Measurements from ENCODE around the gene PTPRM. TPM values are rescaled to one million over a fixed set of nuclear protein-coding genes. Genes with fewer than 3 reads are reported as not detected.

PTPRM gene
- total RNA-seq, 1 experiment from 2014 or later: 14.5 TPM

DNA sequence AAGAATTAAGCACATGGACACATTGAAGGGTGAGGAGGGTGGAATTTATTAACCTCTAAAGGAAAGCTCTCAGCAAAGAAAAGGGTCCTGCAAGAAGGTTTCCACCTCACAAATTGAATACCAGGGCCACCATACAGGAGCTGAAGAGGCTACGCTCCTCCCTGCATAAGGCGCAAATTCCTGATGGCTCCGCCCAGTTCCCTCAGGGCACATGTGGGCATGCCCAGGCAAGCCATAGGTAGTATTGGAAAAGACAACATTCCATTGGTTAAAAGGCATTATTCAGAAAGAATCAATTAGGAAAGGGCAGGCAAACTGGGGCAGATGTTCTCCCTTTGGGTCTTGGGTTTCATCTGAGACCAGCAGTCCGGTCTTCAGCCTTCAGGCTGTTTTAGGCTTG lies 161.2 kb downstream of the PTPRM start (continued):
- TF ChIP-seq, protein P1, sequence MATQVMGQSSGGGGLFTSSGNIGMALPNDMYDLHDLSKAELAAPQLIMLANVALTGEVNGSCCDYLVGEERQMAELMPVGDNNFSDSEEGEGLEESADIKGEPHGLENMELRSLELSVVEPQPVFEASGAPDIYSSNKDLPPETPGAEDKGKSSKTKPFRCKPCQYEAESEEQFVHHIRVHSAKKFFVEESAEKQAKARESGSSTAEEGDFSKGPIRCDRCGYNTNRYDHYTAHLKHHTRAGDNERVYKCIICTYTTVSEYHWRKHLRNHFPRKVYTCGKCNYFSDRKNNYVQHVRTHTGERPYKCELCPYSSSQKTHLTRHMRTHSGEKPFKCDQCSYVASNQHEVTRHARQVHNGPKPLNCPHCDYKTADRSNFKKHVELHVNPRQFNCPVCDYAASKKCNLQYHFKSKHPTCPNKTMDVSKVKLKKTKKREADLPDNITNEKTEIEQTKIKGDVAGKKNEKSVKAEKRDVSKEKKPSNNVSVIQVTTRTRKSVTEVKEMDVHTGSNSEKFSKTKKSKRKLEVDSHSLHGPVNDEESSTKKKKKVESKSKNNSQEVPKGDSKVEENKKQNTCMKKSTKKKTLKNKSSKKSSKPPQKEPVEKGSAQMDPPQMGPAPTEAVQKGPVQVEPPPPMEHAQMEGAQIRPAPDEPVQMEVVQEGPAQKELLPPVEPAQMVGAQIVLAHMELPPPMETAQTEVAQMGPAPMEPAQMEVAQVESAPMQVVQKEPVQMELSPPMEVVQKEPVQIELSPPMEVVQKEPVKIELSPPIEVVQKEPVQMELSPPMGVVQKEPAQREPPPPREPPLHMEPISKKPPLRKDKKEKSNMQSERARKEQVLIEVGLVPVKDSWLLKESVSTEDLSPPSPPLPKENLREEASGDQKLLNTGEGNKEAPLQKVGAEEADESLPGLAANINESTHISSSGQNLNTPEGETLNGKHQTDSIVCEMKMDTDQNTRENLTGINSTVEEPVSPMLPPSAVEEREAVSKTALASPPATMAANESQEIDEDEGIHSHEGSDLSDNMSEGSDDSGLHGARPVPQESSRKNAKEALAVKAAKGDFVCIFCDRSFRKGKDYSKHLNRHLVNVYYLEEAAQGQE (IDR thresholded peaks at IDR 0.05; ENCODE audit: low read depth): no peak
- no peak for TF ChIP-seq POLR2A (IDR thresholded peaks at IDR 0.05; ENCODE audit: borderline replicate concordance, extremely low read depth, insufficient read depth, insufficient read length)

DNA sequence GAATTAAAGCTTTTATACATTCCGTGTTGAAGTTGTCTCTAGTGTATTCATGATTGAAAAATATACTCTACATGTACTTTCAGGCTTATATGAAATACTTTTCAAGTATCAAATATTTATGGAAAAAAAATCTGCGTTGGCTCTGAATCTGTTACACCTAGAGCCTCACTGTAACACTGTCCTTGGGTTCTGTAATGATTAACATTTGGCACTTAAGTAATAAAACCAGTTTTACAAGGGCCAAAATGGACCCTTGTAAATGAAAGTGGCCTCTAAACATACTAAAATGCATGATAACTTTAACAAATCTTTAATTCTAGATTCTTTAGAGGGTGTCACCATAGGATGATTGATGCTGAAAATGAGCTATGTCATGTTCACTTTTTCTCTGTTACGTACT lies 162.8 kb downstream of the PTPRM start:
- POLR2A ChIA-PET: no interaction called here
- no peak for TF ChIP-seq EZH2 (IDR thresholded peaks at IDR 0.05)
- TF ChIP-seq SRF (IDR thresholded peaks at IDR 0.05; ENCODE audit: low read depth): no peak
- intact Hi-C loops (cut with micrococcal nuclease): no loop called here

DNA sequence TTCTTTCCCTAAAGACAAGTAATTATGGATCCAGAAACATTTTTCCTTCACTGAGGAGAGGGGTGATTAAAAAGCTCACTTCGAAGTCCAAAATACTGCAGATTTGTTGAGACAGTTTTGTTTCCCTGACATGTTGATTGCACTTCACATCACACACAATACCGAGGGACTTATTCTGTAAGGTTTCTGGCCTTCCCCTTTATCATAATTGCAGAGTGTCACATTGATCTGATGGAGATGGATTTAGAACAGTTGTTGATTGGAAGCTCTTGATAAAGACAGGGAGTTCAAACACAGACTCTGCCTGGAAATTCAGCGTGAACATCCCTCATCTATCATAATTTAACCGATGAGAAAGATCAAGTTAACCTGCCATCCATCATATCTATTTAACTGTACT lies 163.6 kb downstream of the PTPRM start:
- H3K36me3 ChIP-seq (ENCODE audit: control insufficient read depth in 1 of 2, insufficient read depth in 2 of 2, low read length in 2 of 2): no peaks in the 10 kb centered on the region
- no peak overlapping the region for H3K27ac ChIP-seq (ENCODE audit: low read depth, low read length)
- peaks cover 4% of the 10 kb centered on the region for H3K27me3 ChIP-seq (ENCODE audit: insufficient read depth, low read length)
- intact Hi-C loops (cut with micrococcal nuclease): no loop called here
- no peaks in the 10 kb centered on the region for H3K9me3 ChIP-seq (ENCODE audit: control insufficient read depth in 1 of 2, insufficient read depth in 1 of 2, low read depth in 1 of 2, low read length in 2 of 2)
- ChIA-PET POLR2A (no interaction called here), RAD21 (ENCODE audit: low non-redundant PET in 1 of 2, low total read pairs in 2 of 2, uncharacterized antibody in 2 of 2, unreplicated experiment in 2 of 2) (no interaction called here), CTCF (no interaction called here)
- H3K9me2 ChIP-seq (ENCODE audit: insufficient read depth): no peaks in the 10 kb centered on the region
- DNase-seq (ENCODE audit: low read depth, low spot score): no peak
- no peak overlapping the region for H3K9ac ChIP-seq (ENCODE audit: low read length)
- ATAC-seq: no peak
- H3K4me2 ChIP-seq (ENCODE audit: low read length): no peak overlapping the region
- no peaks in the 10 kb centered on the region for H4K20me1 ChIP-seq (ENCODE audit: insufficient read depth)
- BruUV-seq (replicated peaks): no TSS peak
- peaks cover 5 to 6% of the 10 kb centered on the region in 2 experiments; a peak in 3 of 4 replicates for H3K4me1 ChIP-seq (ENCODE audit: control insufficient read depth in 1 of 2, insufficient read depth in 2 of 2, low read length in 2 of 2)
- H3K79me2 ChIP-seq (ENCODE audit: insufficient read depth, low read length): no peaks in the 10 kb centered on the region
- no peak overlapping the region for H3K4me3 ChIP-seq (replicated peaks in 1 of 2; ENCODE audit: low read depth in 1 of 2, low read length in 2 of 2)
- H2AFZ ChIP-seq (ENCODE audit: low read depth, low read length, poor library complexity, severe bottlenecking): no peak overlapping the region
- TF ChIP-seq ZNF274 (IDR thresholded peaks at IDR 0.05; ENCODE audit: low read depth, low read length) (no peak), POLR2A (IDR thresholded peaks at IDR 0.05; ENCODE audit: borderline replicate concordance, extremely low read depth, insufficient read depth, insufficient read length) (no peak), SP1 (IDR thresholded peaks at IDR 0.05; ENCODE audit: low read depth) (no peak), CBX3 (IDR thresholded peaks at IDR 0.05; ENCODE audit: low read depth) (no peak), CEBPB (IDR thresholded peaks at IDR 0.05; ENCODE audit: low read depth) (no peak), SIN3A (IDR thresholded peaks at IDR 0.05; ENCODE audit: low read depth) (no peak)
- TF ChIP-seq, protein P2, sequence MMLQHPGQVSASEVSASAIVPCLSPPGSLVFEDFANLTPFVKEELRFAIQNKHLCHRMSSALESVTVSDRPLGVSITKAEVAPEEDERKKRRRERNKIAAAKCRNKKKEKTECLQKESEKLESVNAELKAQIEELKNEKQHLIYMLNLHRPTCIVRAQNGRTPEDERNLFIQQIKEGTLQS (IDR thresholded peaks at IDR 0.05): no peak
- TF ChIP-seq, protein P3, sequence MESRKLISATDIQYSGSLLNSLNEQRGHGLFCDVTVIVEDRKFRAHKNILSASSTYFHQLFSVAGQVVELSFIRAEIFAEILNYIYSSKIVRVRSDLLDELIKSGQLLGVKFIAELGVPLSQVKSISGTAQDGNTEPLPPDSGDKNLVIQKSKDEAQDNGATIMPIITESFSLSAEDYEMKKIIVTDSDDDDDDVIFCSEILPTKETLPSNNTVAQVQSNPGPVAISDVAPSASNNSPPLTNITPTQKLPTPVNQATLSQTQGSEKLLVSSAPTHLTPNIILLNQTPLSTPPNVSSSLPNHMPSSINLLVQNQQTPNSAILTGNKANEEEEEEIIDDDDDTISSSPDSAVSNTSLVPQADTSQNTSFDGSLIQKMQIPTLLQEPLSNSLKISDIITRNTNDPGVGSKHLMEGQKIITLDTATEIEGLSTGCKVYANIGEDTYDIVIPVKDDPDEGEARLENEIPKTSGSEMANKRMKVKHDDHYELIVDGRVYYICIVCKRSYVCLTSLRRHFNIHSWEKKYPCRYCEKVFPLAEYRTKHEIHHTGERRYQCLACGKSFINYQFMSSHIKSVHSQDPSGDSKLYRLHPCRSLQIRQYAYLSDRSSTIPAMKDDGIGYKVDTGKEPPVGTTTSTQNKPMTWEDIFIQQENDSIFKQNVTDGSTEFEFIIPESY (IDR thresholded peaks at IDR 0.05; ENCODE audit: extremely low read depth, insufficient replicate concordance, low read length): no peak

More for the DNA sequence above, 162.8 kb downstream of the PTPRM start:
- Histone ChIP-seq H3K9me2 (ENCODE audit: insufficient read depth) (no peaks in the 10 kb centered on the region), H3K36me3 (ENCODE audit: control insufficient read depth in 1 of 2, insufficient read depth in 2 of 2, low read length in 2 of 2) (no peaks in the 10 kb centered on the region), H3K9ac (ENCODE audit: low read length) (no peak overlapping the region), H4K20me1 (ENCODE audit: insufficient read depth) (no peaks in the 10 kb centered on the region), H3K27ac (ENCODE audit: low read depth, low read length) (no peak overlapping the region), H3K27me3 (ENCODE audit: insufficient read depth, low read length) (peaks cover 8% of the 10 kb centered on the region), H3K9me3 (ENCODE audit: control insufficient read depth in 1 of 2, insufficient read depth in 1 of 2, low read depth in 1 of 2, low read length in 2 of 2) (no peaks in the 10 kb centered on the region), H2AFZ (ENCODE audit: low read depth, low read length, poor library complexity, severe bottlenecking) (no peak overlapping the region), H3K4me1 (ENCODE audit: control insufficient read depth in 1 of 2, insufficient read depth in 2 of 2, low read length in 2 of 2) (peaks cover 5 to 6% of the 10 kb centered on the region in 2 experiments; a peak in 3 of 4 replicates), H3K4me3 (replicated peaks in 1 of 2; ENCODE audit: low read depth in 1 of 2, low read length in 2 of 2) (no peak overlapping the region), H3K4me2 (ENCODE audit: low read length) (no peak overlapping the region), H3K79me2 (ENCODE audit: insufficient read depth, low read length) (no peaks in the 10 kb centered on the region)
- ATAC-seq (no peak), DNase-seq (ENCODE audit: low read depth, low spot score) (no peak)
- RAD21 ChIA-PET (ENCODE audit: low non-redundant PET in 1 of 2, low total read pairs in 2 of 2, uncharacterized antibody in 2 of 2, unreplicated experiment in 2 of 2): no interaction called here
- CTCF ChIA-PET: no interaction called here
- BruUV-seq (replicated peaks): no TSS peak

Measured in HCT116 (cell line).